ENCODE measurements around the gene BTG2.

Gene BTG2

DNA sequence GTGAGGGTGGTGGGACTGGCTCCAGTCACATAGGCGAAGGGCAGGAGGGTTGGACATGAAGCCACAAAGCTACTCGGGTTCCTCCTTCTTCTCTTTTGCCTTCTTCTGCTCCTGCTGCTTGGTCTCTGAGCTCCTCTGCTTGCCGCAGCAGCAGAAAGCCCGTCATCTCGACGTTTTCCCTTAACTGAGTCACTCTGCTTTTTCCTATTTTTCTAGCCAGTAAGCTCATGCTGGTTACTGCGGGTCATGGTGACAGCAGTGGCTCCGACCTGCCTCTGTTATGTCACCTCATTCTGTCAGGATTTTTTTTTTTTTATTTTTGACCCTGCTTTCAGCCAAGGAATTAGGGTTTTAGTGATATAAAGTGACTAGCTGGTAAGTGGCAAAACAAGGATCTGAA lies 48.2 kb downstream of the BTG2 start:
- Histone ChIP-seq H4K20me1 (ENCODE audit: low read depth, low read length) (no peaks in the 10 kb centered on the region), H3K27me3 (ENCODE audit: low read length) (no peaks in the 10 kb centered on the region), H3K36me3 (ENCODE audit: low read length) (no peaks in the 10 kb centered on the region), H3K4me3 (ENCODE audit: insufficient read depth, low read length, poor library complexity, severe bottlenecking) (no peak overlapping the region), H3K9me3 (ENCODE audit: insufficient read depth, low read length) (no peaks in the 10 kb centered on the region; the same call in 1 of the 2 replicates), H3K27ac (ENCODE audit: low read depth, low read length) (no peak overlapping the region), H3K79me2 (ENCODE audit: insufficient read depth, low read length) (no peaks in the 10 kb centered on the region), H2AFZ (ENCODE audit: low read depth, low read length, severe bottlenecking) (no peak overlapping the region), H3K9ac (ENCODE audit: low read length) (no peak overlapping the region), H3F3A (ENCODE audit: insufficient read depth) (no peaks in the 10 kb centered on the region), H3K4me2 (ENCODE audit: low read depth, low read length, poor library complexity, severe bottlenecking) (no peak overlapping the region), H3K9me2 (replicated peaks; ENCODE audit: insufficient read depth, low read length) (no peaks in the 10 kb centered on the region)
- TF ChIP-seq, protein P1, sequence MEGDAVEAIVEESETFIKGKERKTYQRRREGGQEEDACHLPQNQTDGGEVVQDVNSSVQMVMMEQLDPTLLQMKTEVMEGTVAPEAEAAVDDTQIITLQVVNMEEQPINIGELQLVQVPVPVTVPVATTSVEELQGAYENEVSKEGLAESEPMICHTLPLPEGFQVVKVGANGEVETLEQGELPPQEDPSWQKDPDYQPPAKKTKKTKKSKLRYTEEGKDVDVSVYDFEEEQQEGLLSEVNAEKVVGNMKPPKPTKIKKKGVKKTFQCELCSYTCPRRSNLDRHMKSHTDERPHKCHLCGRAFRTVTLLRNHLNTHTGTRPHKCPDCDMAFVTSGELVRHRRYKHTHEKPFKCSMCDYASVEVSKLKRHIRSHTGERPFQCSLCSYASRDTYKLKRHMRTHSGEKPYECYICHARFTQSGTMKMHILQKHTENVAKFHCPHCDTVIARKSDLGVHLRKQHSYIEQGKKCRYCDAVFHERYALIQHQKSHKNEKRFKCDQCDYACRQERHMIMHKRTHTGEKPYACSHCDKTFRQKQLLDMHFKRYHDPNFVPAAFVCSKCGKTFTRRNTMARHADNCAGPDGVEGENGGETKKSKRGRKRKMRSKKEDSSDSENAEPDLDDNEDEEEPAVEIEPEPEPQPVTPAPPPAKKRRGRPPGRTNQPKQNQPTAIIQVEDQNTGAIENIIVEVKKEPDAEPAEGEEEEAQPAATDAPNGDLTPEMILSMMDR (IDR thresholded peaks at IDR 0.05; ENCODE audit: insufficient read depth, low read length, poor library complexity, severe bottlenecking), result no peak
- no peak for TF ChIP-seq EZH2phosphoT487 (conservative IDR thresholded peaks at IDR 0.05; ENCODE audit: low read length)

DNA sequence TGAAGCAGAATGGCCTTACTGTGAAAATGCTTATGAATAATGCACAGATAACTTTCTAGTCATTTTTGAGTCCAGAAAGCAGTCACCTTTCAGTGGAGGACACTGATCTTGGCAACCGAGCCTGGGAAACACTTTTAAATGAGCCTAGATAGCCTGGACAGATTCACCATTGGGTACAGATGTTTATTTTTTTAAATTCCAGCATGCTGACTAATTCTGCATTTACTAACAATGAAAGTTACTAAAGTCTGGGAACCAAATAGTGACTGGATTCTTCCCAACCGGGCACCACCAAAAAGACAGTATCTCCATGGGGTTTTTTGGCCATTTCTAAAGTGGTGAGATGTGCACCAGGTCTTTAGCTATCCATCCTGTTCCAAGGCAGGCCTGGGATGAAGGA lies 48.9 kb downstream of the BTG2 start:
- H3K9me3 ChIP-seq (ENCODE audit: insufficient read depth, low read length), result no peaks in the 10 kb centered on the region; the same call in 1 of the 2 replicates
- H3K9ac ChIP-seq (ENCODE audit: low read length), result no peak overlapping the region
- H3K4me2 ChIP-seq (ENCODE audit: low read depth, low read length, poor library complexity, severe bottlenecking), result no peak overlapping the region
- H3K79me2 ChIP-seq (ENCODE audit: insufficient read depth, low read length), result no peaks in the 10 kb centered on the region
- no peaks in the 10 kb centered on the region for H3F3A ChIP-seq (ENCODE audit: insufficient read depth)
- H3K27me3 ChIP-seq (ENCODE audit: low read length), result no peaks in the 10 kb centered on the region
- TF ChIP-seq, protein P1 (IDR thresholded peaks at IDR 0.05; ENCODE audit: insufficient read depth, low read length, poor library complexity, severe bottlenecking), result no peak
- no peak for TF ChIP-seq EZH2phosphoT487 (conservative IDR thresholded peaks at IDR 0.05; ENCODE audit: low read length)
- H3K36me3 ChIP-seq (ENCODE audit: low read length), result no peaks in the 10 kb centered on the region
- no peak overlapping the region for H3K27ac ChIP-seq (ENCODE audit: low read depth, low read length)
- no peak overlapping the region for H2AFZ ChIP-seq (ENCODE audit: low read depth, low read length, severe bottlenecking)
- no peaks in the 10 kb centered on the region for H4K20me1 ChIP-seq (ENCODE audit: low read depth, low read length)
- no peak overlapping the region for H3K4me3 ChIP-seq (ENCODE audit: insufficient read depth, low read length, poor library complexity, severe bottlenecking)
- no peaks in the 10 kb centered on the region for H3K9me2 ChIP-seq (replicated peaks; ENCODE audit: insufficient read depth, low read length)

DNA sequence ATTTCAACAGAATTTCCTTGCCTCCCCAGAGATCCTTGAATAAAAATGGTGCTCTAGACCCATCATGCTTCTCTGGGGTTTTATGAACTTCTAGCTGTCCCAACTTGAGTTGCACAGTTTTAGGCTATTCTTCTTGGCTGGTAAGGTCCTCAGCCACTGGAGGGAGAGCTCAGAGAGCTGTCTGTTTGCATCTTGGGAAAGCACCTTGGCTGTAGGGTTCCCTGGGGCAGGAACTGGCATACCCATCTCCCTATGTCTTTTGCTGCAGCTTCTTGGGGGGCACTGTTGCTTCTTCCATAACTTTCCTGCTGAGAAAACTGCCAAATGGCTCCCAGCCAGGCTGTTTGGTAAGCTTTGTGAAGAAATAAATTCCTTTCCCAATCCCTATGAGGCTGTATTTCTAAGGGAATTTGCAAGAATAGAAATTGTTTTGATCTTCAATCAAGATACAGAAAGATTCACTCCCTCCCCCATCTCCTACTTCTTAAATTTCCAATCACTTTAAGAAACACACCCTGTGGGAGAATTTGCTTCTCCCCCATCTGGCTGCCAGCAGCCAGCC lies 53.8 kb downstream of the BTG2 start:
- no peaks in the 10 kb centered on the region for H4K20me1 ChIP-seq (ENCODE audit: low read depth, low read length)
- no peaks in the 10 kb centered on the region; the same call in 1 of the 2 replicates for H3K9me3 ChIP-seq (ENCODE audit: insufficient read depth, low read length)
- no peak overlapping the region for H2AFZ ChIP-seq (ENCODE audit: low read depth, low read length, severe bottlenecking)
- no peaks in the 10 kb centered on the region for H3K27me3 ChIP-seq (ENCODE audit: low read length)
- H3K36me3 ChIP-seq (ENCODE audit: low read length), result no peaks in the 10 kb centered on the region
- no peak overlapping the region for H3K4me3 ChIP-seq (ENCODE audit: insufficient read depth, low read length, poor library complexity, severe bottlenecking)
- no peaks in the 10 kb centered on the region for H3K9me2 ChIP-seq (replicated peaks; ENCODE audit: insufficient read depth, low read length)
- no peaks in the 10 kb centered on the region for H3F3A ChIP-seq (ENCODE audit: insufficient read depth)
- no peak overlapping the region for H3K4me2 ChIP-seq (ENCODE audit: low read depth, low read length, poor library complexity, severe bottlenecking)
- TF ChIP-seq, protein P1 (IDR thresholded peaks at IDR 0.05; ENCODE audit: insufficient read depth, low read length, poor library complexity, severe bottlenecking), result no peak
- no peak for TF ChIP-seq EZH2phosphoT487 (conservative IDR thresholded peaks at IDR 0.05; ENCODE audit: low read length)
- H3K79me2 ChIP-seq (ENCODE audit: insufficient read depth, low read length), result no peaks in the 10 kb centered on the region
- H3K27ac ChIP-seq (ENCODE audit: low read depth, low read length), result no peak overlapping the region
- H3K9ac ChIP-seq (ENCODE audit: low read length), result no peak overlapping the region
